ENCODE data around the gene DOCK2.
"Not testable (repeated sequence)": the region's sequence is repeated elsewhere in the genome, so short reads cannot be mapped to it uniquely, and the experiment has no call there.

DOCK2 gene

GRCh38 chr5:169946743-169947295, 309.7 kb downstream of the DOCK2 start:
- no peak for DNase-seq (ENCODE audit: extremely low spot score, insufficient read length, low read depth)

GRCh38 chr5:169950333-169950732, 313.3 kb downstream of the DOCK2 start:
- no peak for DNase-seq (ENCODE audit: extremely low spot score, insufficient read length, low read depth)
- FAIRE-seq: no peak

More at GRCh38 chr5:169946743-169947295, 309.7 kb downstream of the DOCK2 start:
- FAIRE-seq: no peak

- FAIRE-seq; DNase-seq (ENCODE audit: extremely low spot score, insufficient read length, low read depth): not testable (repeated sequence)
Measured at GRCh38 chr5:169953196-169953595, 316.1 kb downstream of the DOCK2 start.

- DNase-seq (ENCODE audit: extremely low spot score, insufficient read length, low read depth) (no peak), FAIRE-seq (no peak)
Measured at GRCh38 chr5:169954786-169955185, 317.7 kb downstream of the DOCK2 start.

DNA sequence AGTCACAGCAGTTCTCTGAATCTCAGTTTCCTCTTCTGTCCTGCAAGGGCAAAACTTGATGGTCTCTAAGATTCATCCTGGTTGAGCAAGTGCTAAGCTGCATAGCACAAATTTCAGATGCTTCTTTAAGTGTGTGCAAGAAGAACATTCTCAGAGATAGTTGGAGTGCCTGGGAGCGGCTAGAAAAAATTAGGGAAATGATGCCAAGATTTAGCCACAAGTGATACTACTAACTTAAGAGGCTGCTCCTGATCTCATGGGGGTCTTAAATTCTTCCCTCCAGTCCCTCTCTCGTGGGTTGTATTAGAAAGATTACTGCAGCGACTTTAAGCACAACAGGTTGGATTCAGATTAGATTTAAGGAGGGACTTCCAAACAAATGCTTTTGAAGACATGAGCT, 319.1 kb downstream of the DOCK2 start:
- no peak for DNase-seq (ENCODE audit: extremely low spot score, insufficient read length, low read depth)
- FAIRE-seq: no peak

- no peak for DNase-seq (ENCODE audit: extremely low spot score, insufficient read length, low read depth)
- no peak for FAIRE-seq
Measured at GRCh38 chr5:169956756-169957155, 319.7 kb downstream of the DOCK2 start.

DNA sequence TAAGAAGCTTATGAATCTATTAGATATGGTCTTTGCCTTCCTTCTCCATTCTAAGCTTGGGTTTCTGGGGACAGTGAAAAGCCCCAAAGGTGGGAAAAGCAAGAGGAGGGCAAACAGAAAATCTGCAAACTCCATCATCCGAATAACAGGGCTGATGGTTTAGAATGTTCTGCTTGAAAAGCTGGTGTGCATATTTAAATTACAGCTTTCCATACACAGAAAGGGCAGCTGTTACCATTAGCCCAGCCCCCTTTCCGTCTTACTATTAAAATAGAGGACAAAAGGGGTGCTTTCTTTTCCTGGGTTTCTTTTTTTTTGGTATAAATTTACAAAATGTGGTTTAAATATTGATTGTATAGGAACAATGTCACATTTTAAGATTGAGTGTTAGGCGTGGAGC, 321.2 kb downstream of the DOCK2 start:
- no peak for DNase-seq (ENCODE audit: extremely low spot score, insufficient read length, low read depth)
- no peak for FAIRE-seq

DNA sequence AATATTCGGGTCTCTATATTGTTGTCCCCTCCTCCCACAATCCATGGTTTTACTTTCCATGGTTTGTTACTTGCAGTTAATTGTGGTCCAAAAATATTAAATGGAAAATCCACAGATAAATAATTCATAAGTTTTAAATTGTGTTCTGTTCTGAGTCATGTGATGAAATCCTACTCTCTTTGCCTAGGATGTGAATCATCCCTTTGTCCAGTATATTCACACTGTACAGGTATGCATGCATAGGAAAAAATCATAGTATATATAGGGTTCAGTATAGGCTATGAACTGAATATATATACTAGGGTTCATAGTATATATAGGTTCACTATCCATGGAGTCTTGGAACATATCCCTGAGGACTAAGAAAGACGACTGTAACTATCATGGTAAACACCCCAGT, 323.6 kb downstream of the DOCK2 start:
- DNase-seq (ENCODE audit: extremely low spot score, insufficient read length, low read depth) (no peak), FAIRE-seq (no peak)

DNA sequence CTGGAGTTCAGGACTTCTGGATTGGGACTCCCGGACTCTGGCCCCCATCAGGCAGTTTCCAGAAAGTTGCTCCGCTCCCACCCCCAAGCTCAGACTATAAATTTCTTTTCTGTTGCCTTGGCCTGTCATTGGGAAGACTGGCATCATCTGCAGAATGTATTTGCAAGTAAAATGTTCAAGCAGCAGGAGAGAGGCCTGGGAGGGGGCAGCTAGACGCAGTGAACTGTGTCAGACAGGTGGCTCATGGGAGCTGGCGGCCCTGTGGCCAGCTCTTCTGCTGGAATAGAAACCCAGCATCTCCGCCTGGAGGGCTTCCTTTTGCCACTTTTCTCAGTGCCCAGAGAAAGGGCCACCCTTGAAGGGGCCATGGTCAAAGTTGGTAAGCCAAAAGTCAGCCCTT, 327.2 kb downstream of the DOCK2 start:
- FAIRE-seq (no peak), DNase-seq (ENCODE audit: extremely low spot score, insufficient read length, low read depth) (no peak)

DNA sequence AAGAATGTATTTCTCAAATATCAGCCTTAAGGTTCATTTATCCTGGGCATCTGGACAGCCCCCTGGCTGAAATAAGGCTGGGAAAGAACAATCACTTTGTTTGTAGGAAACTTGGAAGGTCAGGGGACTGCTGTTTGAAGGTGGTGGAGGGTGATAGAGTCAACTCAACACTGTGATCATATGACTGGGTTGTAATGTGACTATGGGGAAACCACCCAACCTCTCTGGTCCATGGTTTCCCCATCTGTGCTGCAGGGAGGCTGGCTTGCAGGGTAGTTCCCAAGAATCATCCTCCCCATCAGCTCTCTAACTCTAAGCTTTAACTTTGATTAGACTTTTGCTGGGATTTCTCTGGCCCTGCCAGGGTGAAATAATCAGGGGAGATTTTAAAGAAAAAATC, 333.3 kb downstream of the DOCK2 start:
- DNase-seq (ENCODE audit: extremely low spot score, insufficient read length, low read depth) (no peak), FAIRE-seq (no peak)

GRCh38 chr5:169970911-169971765, 334.1 kb downstream of the DOCK2 start:
- FAIRE-seq (no peak), DNase-seq (ENCODE audit: extremely low spot score, insufficient read length, low read depth) (no peak)

DNA sequence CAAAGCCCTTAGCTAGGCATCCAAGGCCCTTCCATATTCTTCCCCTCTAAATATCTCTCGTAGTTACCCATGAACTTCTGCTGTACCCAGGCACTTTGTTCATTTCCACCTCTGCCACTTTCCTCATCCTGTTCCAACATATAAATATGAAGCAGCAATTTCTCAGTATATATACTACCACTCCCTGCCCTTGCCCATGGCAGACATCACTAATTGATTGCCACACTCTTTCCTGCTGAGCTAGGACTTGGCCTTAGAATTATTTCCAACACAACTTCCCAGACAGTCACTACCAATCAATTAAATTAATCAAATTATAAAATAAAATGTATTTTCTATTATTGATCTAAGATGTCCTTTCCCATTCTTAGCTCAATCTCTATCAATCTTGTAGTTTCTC, 334.7 kb downstream of the DOCK2 start:
- no peak for FAIRE-seq
- no peak for DNase-seq (ENCODE audit: extremely low spot score, insufficient read length, low read depth)

DNA sequence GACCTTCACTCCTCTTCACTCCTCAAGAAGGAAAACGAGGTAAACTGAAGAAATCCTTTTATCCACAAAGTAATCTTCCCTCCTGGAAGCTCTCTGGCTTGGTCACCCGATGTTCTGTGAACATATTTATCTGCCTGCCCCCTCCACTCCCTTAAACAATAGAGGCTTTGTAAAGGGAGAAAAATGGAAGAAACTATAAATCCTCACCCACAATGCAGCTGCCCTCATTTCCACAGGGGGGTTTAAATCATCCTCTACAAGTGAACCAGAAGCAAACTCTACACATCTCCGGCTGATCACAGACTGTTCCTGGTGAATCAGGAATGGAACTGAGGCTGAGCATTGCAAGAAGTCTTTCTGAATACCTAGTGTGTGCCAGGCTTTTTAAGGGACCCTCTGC, 336.0 kb downstream of the DOCK2 start:
- DNase-seq (ENCODE audit: extremely low spot score, insufficient read length, low read depth): no peak
- FAIRE-seq: no peak

GRCh38 chr5:169974121-169974770, 337.2 kb downstream of the DOCK2 start:
- FAIRE-seq (no peak), DNase-seq (ENCODE audit: extremely low spot score, insufficient read length, low read depth) (no peak)

GRCh38 chr5:169978714-169979113, 341.6 kb downstream of the DOCK2 start:
- DNase-seq (ENCODE audit: extremely low spot score, insufficient read length, low read depth) (no peak), FAIRE-seq (no peak)

DNA sequence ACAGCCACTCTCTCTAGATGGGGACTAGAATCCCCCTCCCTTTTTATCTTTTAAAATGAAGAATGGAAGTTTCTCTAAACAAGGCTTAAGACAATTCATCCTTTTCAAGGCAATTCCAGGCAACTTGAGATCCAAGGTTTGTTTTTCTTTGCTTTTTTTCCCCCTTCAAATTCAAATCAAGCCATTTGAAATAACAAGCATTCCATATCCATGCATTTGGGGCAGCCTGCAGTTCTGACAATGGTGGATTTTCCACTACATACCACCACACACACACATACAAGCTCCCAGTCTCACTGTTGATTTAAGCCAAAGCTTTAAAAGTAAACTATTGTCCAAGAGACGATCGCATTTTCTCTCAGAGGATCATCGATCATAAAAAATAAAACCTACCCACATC, 342.8 kb downstream of the DOCK2 start:
- DNase-seq (ENCODE audit: extremely low spot score, insufficient read length, low read depth) (no peak), FAIRE-seq (no peak)

GRCh38 chr5:169980418-169981053, 343.5 kb downstream of the DOCK2 start, which contains the start of gene INSYN2B:
Gene INSYN2B (minus strand): TSS chr5:169980495. CDS start chr5:169883898, 96,597 bp downstream.
- DNase-seq (ENCODE audit: extremely low spot score, insufficient read length, low read depth): peak; percentile 8
- no peak for FAIRE-seq

DNA sequence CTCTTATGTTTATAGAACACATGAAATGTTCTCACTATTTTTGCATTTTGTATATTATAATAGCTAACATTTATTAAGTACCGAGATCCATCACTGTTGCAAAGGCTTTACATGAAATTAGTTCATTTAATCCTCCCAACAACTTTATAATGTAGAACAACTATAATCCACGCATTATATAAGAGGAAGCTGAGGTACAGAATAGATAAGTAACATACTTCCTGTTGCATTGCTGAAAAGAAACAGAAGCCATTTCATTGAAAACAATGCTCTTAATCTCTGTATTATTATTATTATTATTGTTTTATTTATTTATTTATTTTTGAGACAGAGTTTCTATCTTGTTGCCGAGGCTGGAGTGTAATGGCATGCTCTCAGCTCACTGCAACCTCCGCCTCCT, 351.1 kb downstream of the DOCK2 start:
- DNase-seq (ENCODE audit: extremely low spot score, insufficient read length, low read depth): no peak
- no peak for FAIRE-seq

GRCh38 chr5:169988947-169989346, 351.9 kb downstream of the DOCK2 start:
- FAIRE-seq (no peak), DNase-seq (ENCODE audit: extremely low spot score, insufficient read length, low read depth) (no peak)

- FAIRE-seq: no peak
Measured at GRCh38 chr5:169989365-169989764, 352.3 kb downstream of the DOCK2 start.

More at GRCh38 chr5:169989365-169989764, 352.3 kb downstream of the DOCK2 start:
- no peak for DNase-seq (ENCODE audit: extremely low spot score, insufficient read length, low read depth)
